Trophoblast cell (in vitro differentiated cells and primary cell): Measurements from ENCODE around the gene KIAA0930.

Experiments used
- DNase-seq, 2 donors: peaks; one replicate each; pipeline ENCODE4 v3.0.0-alpha.2; 2016
- H2AFZ ChIP-seq: 2 replicates; pipeline ENCODE4 v1.6.1; 2013; ENCODE audit warnings: low read length, moderate library complexity, mild to moderate bottlenecking; ENCODE audit not compliant: insufficient read depth, poor library complexity
- H2AK5ac ChIP-seq: 2 replicates; pipeline ENCODE4 v1.6.1; 2013; ENCODE audit warnings: mild to moderate bottlenecking, low read length
- H2BK120ac ChIP-seq: 2 replicates; pipeline ENCODE4 v1.6.1; 2013; ENCODE audit warnings: low read length, mild to moderate bottlenecking, moderate library complexity; ENCODE audit not compliant: insufficient read depth, poor library complexity
- H2BK12ac ChIP-seq: 2 replicates; pipeline ENCODE4 v1.6.1; 2013; ENCODE audit warnings: mild to moderate bottlenecking, low read length, moderate library complexity
- H2BK5ac ChIP-seq: 2 replicates; pipeline ENCODE4 v1.6.1; 2013; ENCODE audit warnings: low read length, low read depth, moderate library complexity, mild to moderate bottlenecking; ENCODE audit not compliant: poor library complexity
- H3K14ac ChIP-seq: 2 replicates; pipeline ENCODE4 v1.6.1; 2013; ENCODE audit warnings: mild to moderate bottlenecking, low read length
- H3K18ac ChIP-seq: 2 replicates; pipeline ENCODE4 v1.6.1; 2013; ENCODE audit warnings: mild to moderate bottlenecking, low read length
- H3K23ac ChIP-seq: 2 replicates; pipeline ENCODE4 v1.6.1; 2013; ENCODE audit warnings: low read length
- H3K27ac ChIP-seq: 2 replicates; pipeline ENCODE4 v1.5.1; 2013; ENCODE audit warnings: low read depth, mild to moderate bottlenecking, inconsistent platforms, low read length, moderate library complexity
- H3K27me3 ChIP-seq: 2 replicates; pipeline ENCODE4 v1.6.1; 2013; ENCODE audit warnings: inconsistent platforms, mild to moderate bottlenecking, low read length, moderate library complexity; ENCODE audit not compliant: insufficient read depth
- H3K36me3 ChIP-seq, 2 experiments: 1 replicate in 1 of 2; 2 replicates in 1 of 2; pipeline ENCODE4 v1.6.1; 2013; ENCODE audit warnings: low read length in 2 of 2, mild to moderate bottlenecking in 2 of 2, moderate library complexity in 1 of 2; ENCODE audit not compliant: insufficient read depth in 2 of 2, control insufficient read depth in 1 of 2
- H3K4ac ChIP-seq: 2 replicates; pipeline ENCODE4 v1.6.1; 2013; ENCODE audit warnings: low read depth, mild to moderate bottlenecking, low read length, moderate library complexity
- H3K4me1 ChIP-seq, 2 experiments: 1 replicate in 1 of 2; 2 replicates in 1 of 2; pipeline ENCODE4 v1.6.1; 2013; ENCODE audit warnings: low read length in 2 of 2, mild to moderate bottlenecking in 2 of 2, moderate library complexity in 1 of 2; ENCODE audit not compliant: insufficient read depth in 2 of 2, control insufficient read depth in 1 of 2
- H3K4me2 ChIP-seq: 2 replicates; pipeline ENCODE4 v1.6.1; 2013; ENCODE audit warnings: inconsistent platforms, mild to moderate bottlenecking, low read length, moderate library complexity
- H3K4me3 ChIP-seq: 2 replicates; pipeline ENCODE4 v1.5.1; 2013; ENCODE audit warnings: mild to moderate bottlenecking, low read depth, low read length, inconsistent platforms
- H3K79me1 ChIP-seq: one replicate; pipeline ENCODE4 v1.6.1; 2013; ENCODE audit warnings: low read length
- H3K79me2 ChIP-seq: 2 replicates; pipeline ENCODE4 v1.6.1; 2013; ENCODE audit warnings: low read length, mild to moderate bottlenecking; ENCODE audit not compliant: control insufficient read depth, insufficient read depth, poor library complexity
- H3K9ac ChIP-seq: 2 replicates; pipeline ENCODE4 v1.6.1; 2013; ENCODE audit warnings: mild to moderate bottlenecking, low read length
- H3K9me3 ChIP-seq: 2 replicates; pipeline ENCODE4 v1.6.1; 2013; ENCODE audit warnings: low read depth, mild to moderate bottlenecking, control low read depth, inconsistent platforms, low read length; ENCODE audit not compliant: insufficient read depth
- H4K12ac ChIP-seq: 2 replicates; pipeline ENCODE4 v1.6.1; 2013; ENCODE audit warnings: low read depth, mild to moderate bottlenecking, low read length, moderate library complexity
- H4K8ac ChIP-seq: 2 replicates; pipeline ENCODE4 v1.6.1; 2013; ENCODE audit warnings: low read depth, mild to moderate bottlenecking, low read length, moderate library complexity
- H4K91ac ChIP-seq: one replicate; pipeline ENCODE4 v1.6.1; 2013; ENCODE audit warnings: low read depth, mild to moderate bottlenecking, low read length, moderate library complexity
- WGBS: extraction: QIAGEN DNeasy Blood & Tissue Kit; methylation state at CpG from one replicate; pipeline ENCODE4 v1.1.7; 2013; ENCODE audit warnings: missing lambda C conversion rate; ENCODE audit not compliant: insufficient read length, insufficient coverage; ENCODE audit errors: extremely low coverage; 5-methylcytosine and 5-hydroxymethylcytosine counted together

KIAA0930 gene

GRCh38 chr22:45179276-45180049 is 61.2 kb downstream of the KIAA0930 start:
- Histone ChIP-seq H3K4ac (peak overlapping the region; percentile 19), H3K79me2 (peaks cover 2% of the 10 kb centered on the region), H4K91ac (no peak overlapping the region), H3K4me2 (no peak overlapping the region), H4K12ac (no peak overlapping the region), H3K9me3 (no peaks in the 10 kb centered on the region), H2BK5ac (no peak overlapping the region), H3K27ac (no peak overlapping the region), H2BK12ac (no peak overlapping the region), H3K4me1 (peaks cover 3 to 6% of the 10 kb centered on the region in 2 experiments), H2AK5ac (no peak overlapping the region), H3K79me1 (peaks cover 3% of the 10 kb centered on the region), H3K23ac (no peak overlapping the region), H2AFZ (no peak overlapping the region), H3K36me3 (peaks cover 38 to 56% of the 10 kb centered on the region in 2 experiments), H3K9ac (no peak overlapping the region), H3K27me3 (no peaks in the 10 kb centered on the region), H2BK120ac (no peak overlapping the region), H3K18ac (no peak overlapping the region), H3K14ac (no peak overlapping the region), H3K4me3 (no peak overlapping the region), H4K8ac (no peak overlapping the region)
- DNase-seq, result no peak
- no CpG with 5 or more reads among the region's 9 CpGs for WGBS

- peaks cover 2 to 6% of the 10 kb centered on the region in 2 experiments for H3K4me1 ChIP-seq
- no peak overlapping the region for H3K23ac ChIP-seq
- H3K14ac ChIP-seq, result no peak overlapping the region
- H3K18ac ChIP-seq, result peak overlapping the region; percentile 49
- H2AK5ac ChIP-seq, result no peak overlapping the region
- no peak overlapping the region for H3K9ac ChIP-seq
- no peak overlapping the region for H3K4me3 ChIP-seq
- H2BK120ac ChIP-seq, result no peak overlapping the region
- no peak overlapping the region for H2BK12ac ChIP-seq
- peaks cover 2% of the 10 kb centered on the region for H3K79me2 ChIP-seq
- H2AFZ ChIP-seq, result no peak overlapping the region
- H3K36me3 ChIP-seq, result peaks cover 41 to 61% of the 10 kb centered on the region in 2 experiments
- no peaks in the 10 kb centered on the region for H3K27me3 ChIP-seq
- peak overlapping the region; percentile 89 for H3K4ac ChIP-seq
- H3K79me1 ChIP-seq, result peaks cover 5% of the 10 kb centered on the region
- H4K12ac ChIP-seq, result no peak overlapping the region
- no peak overlapping the region for H4K8ac ChIP-seq
- H4K91ac ChIP-seq, result no peak overlapping the region
- H3K4me2 ChIP-seq, result no peak overlapping the region
- no CpG with 5 or more reads among the region's 7 CpGs for WGBS
- DNase-seq, result no peak
- no peak overlapping the region for H2BK5ac ChIP-seq
- H3K27ac ChIP-seq, result no peak overlapping the region
- H3K9me3 ChIP-seq, result no peaks in the 10 kb centered on the region
Observed at GRCh38 chr22:45172881-45173585, 67.7 kb downstream of the KIAA0930 start.

GRCh38 chr22:45171830-45172229 is 68.9 kb downstream of the KIAA0930 start:
- Histone ChIP-seq H2AK5ac (no peak overlapping the region), H3K9me3 (no peaks in the 10 kb centered on the region), H4K91ac (no peak overlapping the region), H2BK5ac (no peak overlapping the region), H3K4ac (peak overlapping the region; percentile 28), H3K79me2 (peaks cover 5% of the 10 kb centered on the region), H3K27ac (no peak overlapping the region), H2BK12ac (no peak overlapping the region), H4K12ac (no peak overlapping the region), H3K9ac (no peak overlapping the region), H4K8ac (no peak overlapping the region), H3K36me3 (peaks cover 35 to 50% of the 10 kb centered on the region in 2 experiments), H3K4me3 (no peak overlapping the region), H2BK120ac (no peak overlapping the region), H3K4me2 (no peak overlapping the region), H3K27me3 (no peaks in the 10 kb centered on the region), H3K14ac (no peak overlapping the region), H3K4me1 (peaks cover 2 to 6% of the 10 kb centered on the region in 2 experiments), H2AFZ (no peak overlapping the region), H3K23ac (no peak overlapping the region), H3K18ac (no peak overlapping the region), H3K79me1 (peaks cover 5% of the 10 kb centered on the region)
- DNase-seq, result no peak
- WGBS, result no CpG with 5 or more reads among the region's 6 CpGs

GRCh38 chr22:45169591-45170466 is 70.9 kb downstream of the KIAA0930 start:
- H3K4me2 ChIP-seq, result peak overlapping the region; percentile 28
- no peak overlapping the region for H3K23ac ChIP-seq
- H3K27ac ChIP-seq, result peak overlapping the region; percentile 69
- H2AFZ ChIP-seq, result no peak overlapping the region
- no peak overlapping the region for H2BK12ac ChIP-seq
- H2AK5ac ChIP-seq, result no peak overlapping the region
- DNase-seq, result peak; percentile 78 to 85
- H2BK120ac ChIP-seq, result no peak overlapping the region
- H4K8ac ChIP-seq, result no peak overlapping the region
- no peak overlapping the region for H3K9ac ChIP-seq
- peak overlapping the region; percentile 52 for H2BK5ac ChIP-seq
- no CpG with 5 or more reads among the region's 19 CpGs for WGBS
- no peak overlapping the region for H3K4me3 ChIP-seq
- peak overlapping the region; percentile 56 for H3K18ac ChIP-seq
- no peak overlapping the region for H4K91ac ChIP-seq
- H3K79me1 ChIP-seq, result peaks cover 2% of the 10 kb centered on the region
- H3K27me3 ChIP-seq, result no peaks in the 10 kb centered on the region
- H3K4ac ChIP-seq, result no peak overlapping the region
- no peak overlapping the region for H3K14ac ChIP-seq
- H4K12ac ChIP-seq, result no peak overlapping the region
- H3K79me2 ChIP-seq, result peaks cover 10% of the 10 kb centered on the region
- H3K9me3 ChIP-seq, result no peaks in the 10 kb centered on the region
- peaks cover 0 to 6% of the 10 kb centered on the region in 2 experiments for H3K4me1 ChIP-seq
- H3K36me3 ChIP-seq, result peaks cover 29 to 43% of the 10 kb centered on the region in 2 experiments
